Skeletal muscle satellite cell (primary cell): ENCODE results near the gene U2AF2.
A peak's percentile ranks its signal among the peaks of the same experiment; 100 is the strongest.

ENCODE experiments used
- H3K27me3 ChIP-seq: 2 replicates; pipeline ENCODE4 v1.7.0; 2013; ENCODE audit warnings: low read length; ENCODE audit not compliant: control insufficient read depth, insufficient read depth
- H3K36me3 ChIP-seq: 2 replicates; pipeline ENCODE4 v1.7.0; 2013; ENCODE audit warnings: mild to moderate bottlenecking, control low read depth, low read length; ENCODE audit not compliant: insufficient read depth
- H3K4me1 ChIP-seq: 2 replicates; pipeline ENCODE4 v1.7.0; 2013; ENCODE audit warnings: low read length; ENCODE audit not compliant: control insufficient read depth, insufficient read depth
- H3K4me2 ChIP-seq: 2 replicates; pipeline ENCODE4 v1.7.0; 2013; ENCODE audit warnings: mild to moderate bottlenecking, low read length
- H3K4me3 ChIP-seq: 2 replicates; pipeline ENCODE4 v1.7.0; 2013; ENCODE audit warnings: low read length
- H3K9ac ChIP-seq: 2 replicates; pipeline ENCODE4 v1.7.0; 2013; ENCODE audit warnings: mild to moderate bottlenecking, low read depth, low read length, moderate library complexity
- H3K9me3 ChIP-seq: replicated peaks from 2 replicates; pipeline ENCODE4 v1.7.0; 2013; ENCODE audit warnings: mild to moderate bottlenecking, control low read depth, low read length

The U2AF2 gene

GRCh38 chr19:55653651-55654322, 1.0 kb upstream of the U2AF2 start:
- Histone ChIP-seq H3K36me3 (peaks cover 12% of the 10 kb centered on the region), H3K4me3 (peak overlapping the region; percentile 93), H3K9me3 (no peaks in the 10 kb centered on the region), H3K4me1 (peaks cover 32% of the 10 kb centered on the region), H3K9ac (peak overlapping the region; percentile 99), H3K27me3 (no peaks in the 10 kb centered on the region), H3K4me2 (peak overlapping the region; percentile 98)

- Histone ChIP-seq H3K4me3 (peak overlapping the region; percentile 93), H3K4me2 (peak overlapping the region; percentile 98), H3K27me3 (no peaks in the 10 kb centered on the region), H3K9me3 (no peaks in the 10 kb centered on the region), H3K36me3 (peaks cover 16% of the 10 kb centered on the region), H3K9ac (peak overlapping the region; percentile 99), H3K4me1 (peaks cover 29% of the 10 kb centered on the region)
These were observed 440 bp upstream of the U2AF2 start for GRCh38 chr19:55654323-55654867.

GRCh38 chr19:55655648-55656040, 809 bp downstream of the U2AF2 start:
- Histone ChIP-seq H3K4me2 (peak overlapping the region; percentile 90), H3K36me3 (peaks cover 24% of the 10 kb centered on the region), H3K9me3 (no peaks in the 10 kb centered on the region), H3K4me1 (peaks cover 28% of the 10 kb centered on the region), H3K27me3 (no peaks in the 10 kb centered on the region), H3K4me3 (peak overlapping the region; percentile 93), H3K9ac (peak overlapping the region; percentile 99)

GRCh38 chr19:55656552-55656951, 1.7 kb downstream of the U2AF2 start:
- Histone ChIP-seq H3K9ac (peak overlapping the region; percentile 99), H3K9me3 (no peaks in the 10 kb centered on the region), H3K4me2 (peak overlapping the region; percentile 90), H3K36me3 (peaks cover 26% of the 10 kb centered on the region), H3K27me3 (no peaks in the 10 kb centered on the region), H3K4me3 (peak overlapping the region; percentile 93), H3K4me1 (peaks cover 28% of the 10 kb centered on the region)

GRCh38 chr19:55656988-55657747, 2.3 kb downstream of the U2AF2 start:
- H3K9me3 ChIP-seq: no peaks in the 10 kb centered on the region

GRCh38 chr19:55658846-55659459, 4.1 kb downstream of the U2AF2 start:
- H3K4me3 ChIP-seq: no peak overlapping the region
- H3K36me3 ChIP-seq: peaks cover 44% of the 10 kb centered on the region
- no peaks in the 10 kb centered on the region for H3K27me3 ChIP-seq
- no peak overlapping the region for H3K9ac ChIP-seq
- H3K9me3 ChIP-seq: no peaks in the 10 kb centered on the region
- peaks cover 28% of the 10 kb centered on the region for H3K4me1 ChIP-seq
- H3K4me2 ChIP-seq: peak overlapping the region; percentile 90

More at GRCh38 chr19:55656988-55657747, 2.3 kb downstream of the U2AF2 start:
- H3K4me1 ChIP-seq: peaks cover 28% of the 10 kb centered on the region
- H3K9ac ChIP-seq: peak overlapping the region; percentile 99
- H3K27me3 ChIP-seq: no peaks in the 10 kb centered on the region
- peak overlapping the region; percentile 90 for H3K4me2 ChIP-seq
- peak overlapping the region; percentile 93 for H3K4me3 ChIP-seq
- H3K36me3 ChIP-seq: peaks cover 31% of the 10 kb centered on the region

- no peak overlapping the region for H3K4me3 ChIP-seq
- H3K36me3 ChIP-seq: peaks cover 50% of the 10 kb centered on the region
- H3K27me3 ChIP-seq: no peaks in the 10 kb centered on the region
- no peaks in the 10 kb centered on the region for H3K9me3 ChIP-seq
- H3K9ac ChIP-seq: no peak overlapping the region
- peaks cover 28% of the 10 kb centered on the region for H3K4me1 ChIP-seq
- no peak overlapping the region for H3K4me2 ChIP-seq
These were observed 5.0 kb downstream of the U2AF2 start for GRCh38 chr19:55659822-55660221.

GRCh38 chr19:55660404-55660803, 5.6 kb downstream of the U2AF2 start:
- H3K36me3 ChIP-seq: peaks cover 50% of the 10 kb centered on the region

GRCh38 chr19:55660991-55661390, 6.2 kb downstream of the U2AF2 start:
- H3K27me3 ChIP-seq: no peaks in the 10 kb centered on the region
- no peak overlapping the region for H3K9ac ChIP-seq
- no peak overlapping the region for H3K4me2 ChIP-seq
- no peaks in the 10 kb centered on the region for H3K9me3 ChIP-seq
- peaks cover 50% of the 10 kb centered on the region for H3K36me3 ChIP-seq
- H3K4me3 ChIP-seq: no peak overlapping the region
- H3K4me1 ChIP-seq: peaks cover 28% of the 10 kb centered on the region

More at GRCh38 chr19:55660404-55660803, 5.6 kb downstream of the U2AF2 start:
- Histone ChIP-seq H3K4me2 (no peak overlapping the region), H3K9ac (no peak overlapping the region), H3K4me1 (peaks cover 28% of the 10 kb centered on the region), H3K9me3 (no peaks in the 10 kb centered on the region), H3K4me3 (no peak overlapping the region), H3K27me3 (no peaks in the 10 kb centered on the region)

- Histone ChIP-seq H3K4me3 (no peak overlapping the region), H3K9ac (no peak overlapping the region), H3K36me3 (peaks cover 58% of the 10 kb centered on the region), H3K9me3 (no peaks in the 10 kb centered on the region), H3K27me3 (no peaks in the 10 kb centered on the region), H3K4me1 (peaks cover 21% of the 10 kb centered on the region), H3K4me2 (no peak overlapping the region)
These were observed 7.0 kb downstream of the U2AF2 start for GRCh38 chr19:55661826-55662225.

- Histone ChIP-seq H3K36me3 (peaks cover 73% of the 10 kb centered on the region), H3K4me2 (no peak overlapping the region), H3K9ac (no peak overlapping the region), H3K27me3 (no peaks in the 10 kb centered on the region), H3K9me3 (no peaks in the 10 kb centered on the region), H3K4me3 (no peak overlapping the region), H3K4me1 (peaks cover under 1% of the 10 kb centered on the region)
These were observed 9.2 kb downstream of the U2AF2 start for GRCh38 chr19:55663846-55664536.
